GM23248 (cell line): ENCODE data around the gene CIAO3. TPM values are rescaled to one million over a fixed set of nuclear protein-coding genes. Genes with fewer than 3 reads are reported as not detected.

Experiments used
- DNase-seq: peaks from one replicate; pipeline ENCODE4 v3.0.0-alpha.2; 2015
- H2AFZ ChIP-seq: fragments of 200-600 bp; sonication (generic); 2 replicates; pipeline ENCODE4 v1.6.1; 2016; ENCODE audit warnings: antibody characterized with exemption
- H3F3A ChIP-seq: fragments of 200-600 bp; sonication (generic); 2 replicates; pipeline ENCODE4 v1.6.1; 2016; ENCODE audit warnings: mild to moderate bottlenecking, antibody characterized with exemption, mixed run types; ENCODE audit not compliant: insufficient read depth
- H3K27ac ChIP-seq: fragments of 200-600 bp; sonication (generic); 2 replicates; pipeline ENCODE4 v1.5.1; 2016; ENCODE audit warnings: mild to moderate bottlenecking
- H3K27me3 ChIP-seq: fragments of 200-600 bp; sonication (generic); replicated peaks from 2 replicates; pipeline ENCODE4 v1.6.1; 2016; ENCODE audit warnings: mild to moderate bottlenecking; ENCODE audit not compliant: insufficient read depth
- H3K36me3 ChIP-seq: fragments of 200-600 bp; sonication (generic); 2 replicates; pipeline ENCODE4 v1.6.1; 2016; ENCODE audit warnings: low read depth, mild to moderate bottlenecking
- H3K4me1 ChIP-seq: fragments of 200-600 bp; sonication (generic); 2 replicates; pipeline ENCODE4 v1.6.1; 2016; ENCODE audit warnings: mild to moderate bottlenecking; ENCODE audit not compliant: insufficient read depth
- H3K4me2 ChIP-seq: fragments of 200-600 bp; sonication (generic); one replicate; pipeline ENCODE4 v1.6.1; 2016; ENCODE audit warnings: mild to moderate bottlenecking; ENCODE audit not compliant: unreplicated experiment
- H3K4me3 ChIP-seq: fragments of 200-600 bp; sonication (generic); 2 replicates; pipeline ENCODE4 v1.5.1; 2016; ENCODE audit warnings: mild to moderate bottlenecking
- H3K79me2 ChIP-seq: fragments of 200-600 bp; sonication (generic); 2 replicates; pipeline ENCODE4 v1.6.1; 2016; ENCODE audit warnings: mild to moderate bottlenecking; ENCODE audit not compliant: insufficient read depth
- H3K9ac ChIP-seq: fragments of 200-600 bp; sonication (generic); 2 replicates; pipeline ENCODE4 v1.6.1; 2016; ENCODE audit warnings: mild to moderate bottlenecking
- H3K9me2 ChIP-seq: fragments of 200-600 bp; sonication (generic); 2 replicates; pipeline ENCODE4 v1.6.1; 2016; ENCODE audit warnings: mixed run types, mild to moderate bottlenecking, moderate library complexity; ENCODE audit not compliant: insufficient read depth
- H3K9me3 ChIP-seq: fragments of 200-600 bp; sonication (generic); one replicate; pipeline ENCODE4 v1.6.1; 2017; ENCODE audit warnings: low read depth
- H4K20me1 ChIP-seq: fragments of 200-600 bp; sonication (generic); 2 replicates; pipeline ENCODE4 v1.6.0; 2016; ENCODE audit not compliant: insufficient read depth
- EZH2 ChIP-seq: fragments of 200-600 bp; sonication (generic); IDR thresholded peaks from 2 replicates; pipeline ENCODE4 v1.6.1; 2018; ENCODE audit warnings: antibody characterized with exemption, mild to moderate bottlenecking; ENCODE audit not compliant: insufficient read depth, poor library complexity, severe bottlenecking
- EZH2phosphoT487 ChIP-seq: fragments of 200-600 bp; sonication (generic); IDR thresholded peaks from 2 replicates; pipeline ENCODE4 v1.6.1; 2018; ENCODE audit warnings: antibody characterized with exemption, moderate library complexity, mild to moderate bottlenecking, low read depth; ENCODE audit not compliant: insufficient read depth
- WGBS, 2 experiments: methylation state at CpG; one replicate each; pipeline ENCODE4 v1.1.6; 2015 to 2017; ENCODE audit warnings: low lambda C conversion rate in 2 of 2, low coverage in 1 of 2; ENCODE audit errors: missing lambda C conversion rate in 2 of 2; 5-methylcytosine and 5-hydroxymethylcytosine counted together
- in situ Hi-C: fragments of 300-500 bp; cut with MboI; formaldehyde crosslinking; loops from 2 replicates; pipeline ENCODE4 v1.15.0; 2020
- polyA plus RNA-seq: library from polyadenylated mRNA; unstranded; fragments of >200 nt; fragmentation: Nextera tagmentation; extraction: Ambion mirVana; gene quantifications from 2 replicates; pipeline ENCODE4 v1.2.1, GENCODE V29; 2016
- total RNA-seq: library from RNA; depleted of rRNA; stranded (reverse); fragments of >200 nt; shearing (Covaris generic); gene quantifications from 2 replicates; pipeline ENCODE4 v1.2.3, GENCODE V29; 2014

CIAO3 gene
- total and polyA plus RNA-seq, 2 experiments from 2014 or later: 24.5 to 37.5 TPM

DNA sequence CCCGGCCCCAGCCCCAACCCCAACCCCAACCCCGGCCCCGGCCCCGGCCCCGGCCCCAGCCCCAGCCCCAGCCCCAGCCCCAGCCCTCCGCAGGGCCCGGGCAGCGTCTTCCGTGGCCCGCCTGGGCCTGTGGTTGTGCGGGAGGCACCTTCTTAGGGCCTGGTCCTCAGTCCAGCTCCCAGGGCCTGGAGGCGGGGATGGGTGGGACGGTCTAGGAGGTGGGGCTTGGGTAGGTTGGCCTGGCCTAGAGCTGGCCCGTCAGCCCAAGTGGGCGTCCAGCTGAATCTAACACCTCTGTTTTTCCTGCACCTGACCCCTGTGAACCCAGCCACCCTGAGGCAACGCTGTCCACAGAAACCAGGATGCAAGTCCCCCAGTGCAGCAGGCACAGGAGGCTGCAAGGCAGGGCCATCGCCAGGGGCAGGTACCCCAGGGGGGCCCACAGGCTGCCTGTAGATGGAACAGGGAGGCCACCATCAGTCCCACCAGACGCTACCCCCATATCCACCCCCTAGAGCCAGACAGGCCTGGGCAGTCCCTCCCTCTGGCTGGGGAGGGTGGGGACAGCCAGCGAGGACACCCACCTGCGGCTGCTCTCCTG lies 28.5 kb upstream of the CIAO3 start:
- H2AFZ ChIP-seq: no peak overlapping the region
- in situ Hi-C loops: no loop called here
- TF ChIP-seq EZH2 (no peak), EZH2phosphoT487 (no peak)

GRCh38 chr16:768428-768827 lies 27.6 kb upstream of the CIAO3 start:
- Histone ChIP-seq H3K9ac (no peak overlapping the region), H3K79me2 (no peaks in the 10 kb centered on the region), H3K27ac (no peak overlapping the region), H3K36me3 (no peaks in the 10 kb centered on the region), H3K4me3 (no peak overlapping the region), H3K27me3 (no peaks in the 10 kb centered on the region), H3K9me2 (no peaks in the 10 kb centered on the region), H3K4me2 (no peak overlapping the region), H3F3A (no peaks in the 10 kb centered on the region), H2AFZ (no peak overlapping the region), H3K9me3 (no peaks in the 10 kb centered on the region), H3K4me1 (no peaks in the 10 kb centered on the region), H4K20me1 (no peaks in the 10 kb centered on the region)
- no peak for DNase-seq
- WGBS, 2 experiments: 74 to 80% methylated on average over 11 to 21 of the region's 21 CpGs
- in situ Hi-C loops: no loop called here
- TF ChIP-seq EZH2 (no peak), EZH2phosphoT487 (no peak)

More for the DNA sequence above, 28.5 kb upstream of the CIAO3 start:
- no peak overlapping the region for H3K4me2 ChIP-seq
- H3K4me3 ChIP-seq: no peak overlapping the region
- H4K20me1 ChIP-seq: no peaks in the 10 kb centered on the region
- H3K36me3 ChIP-seq: no peaks in the 10 kb centered on the region
- WGBS, 2 experiments: 70 to 82% methylated on average over 18 to 20 of the region's 20 CpGs
- no peaks in the 10 kb centered on the region for H3K27me3 ChIP-seq
- H3K9ac ChIP-seq: no peak overlapping the region
- no peaks in the 10 kb centered on the region for H3K9me2 ChIP-seq
- no peak for DNase-seq
- no peaks in the 10 kb centered on the region for H3F3A ChIP-seq
- H3K27ac ChIP-seq: no peak overlapping the region
- H3K4me1 ChIP-seq: no peaks in the 10 kb centered on the region
- H3K79me2 ChIP-seq: no peaks in the 10 kb centered on the region
- H3K9me3 ChIP-seq: no peaks in the 10 kb centered on the region

GRCh38 chr16:767743-768235 lies 27.0 kb upstream of the CIAO3 start:
- TF ChIP-seq EZH2 (no peak), EZH2phosphoT487 (no peak)
- H3K27me3 ChIP-seq: no peaks in the 10 kb centered on the region
- no peaks in the 10 kb centered on the region for H3K9me2 ChIP-seq
- H3K4me1 ChIP-seq: no peaks in the 10 kb centered on the region
- H3K79me2 ChIP-seq: no peaks in the 10 kb centered on the region
- no peaks in the 10 kb centered on the region for H4K20me1 ChIP-seq
- H3K36me3 ChIP-seq: no peaks in the 10 kb centered on the region
- no peak overlapping the region for H2AFZ ChIP-seq
- no peak for DNase-seq
- no peak overlapping the region for H3K9ac ChIP-seq
- no peaks in the 10 kb centered on the region for H3K9me3 ChIP-seq
- H3K27ac ChIP-seq: no peak overlapping the region
- no peaks in the 10 kb centered on the region for H3F3A ChIP-seq
- 73% methylated on average over 38 of the region's 38 CpGs; no CpG with 5 or more reads in 1 of the 2 experiments for WGBS, 2 experiments
- no peak overlapping the region for H3K4me3 ChIP-seq
- no peak overlapping the region for H3K4me2 ChIP-seq
- in situ Hi-C loops: no loop called here

- no peak overlapping the region for H2AFZ ChIP-seq
- no peaks in the 10 kb centered on the region for H3K36me3 ChIP-seq
- no peak overlapping the region for H3K4me3 ChIP-seq
- no peak for TF ChIP-seq EZH2phosphoT487
- no peak for TF ChIP-seq EZH2
- no peaks in the 10 kb centered on the region for H3K9me3 ChIP-seq
- H3K79me2 ChIP-seq: no peaks in the 10 kb centered on the region
- no peaks in the 10 kb centered on the region for H4K20me1 ChIP-seq
- no peaks in the 10 kb centered on the region for H3K27me3 ChIP-seq
- in situ Hi-C loops: no loop called here
- peak; percentile 28 for DNase-seq
- H3K9me2 ChIP-seq: no peaks in the 10 kb centered on the region
- no peak overlapping the region for H3K9ac ChIP-seq
- no peak overlapping the region for H3K4me2 ChIP-seq
- no peak overlapping the region for H3K27ac ChIP-seq
- H3K4me1 ChIP-seq: no peaks in the 10 kb centered on the region
- no peaks in the 10 kb centered on the region for H3F3A ChIP-seq
- WGBS, 2 experiments: 61 to 65% methylated on average over 32 to 47 of the region's 48 CpGs
Measured at GRCh38 chr16:766820-767640, 26.2 kb upstream of the CIAO3 start.
